ENCODE results near the gene LARGE1.

Gene LARGE1

GRCh38 chr22:33677536-33677935 is 242.7 kb downstream of the LARGE1 start:
- Histone ChIP-seq H3K4me3 (ENCODE audit: low read depth, low read length, poor library complexity, severe bottlenecking) (no peak overlapping the region), H3K9me2 (ENCODE audit: low read depth, low read length) (no peaks in the 10 kb centered on the region), H3F3A (ENCODE audit: insufficient read depth, low read length) (no peaks in the 10 kb centered on the region), H3K27me3 (ENCODE audit: insufficient read depth, low read length) (no peaks in the 10 kb centered on the region), H3K4me2 (ENCODE audit: low read length) (no peak overlapping the region), H3K9me3 (ENCODE audit: low read length) (no peaks in the 10 kb centered on the region), H2AFZ (ENCODE audit: low read length) (no peak overlapping the region), H3K9ac (ENCODE audit: low read length) (no peak overlapping the region), H3K36me3 (ENCODE audit: insufficient read depth, low read length) (no peaks in the 10 kb centered on the region), H3K4me1 (ENCODE audit: insufficient read depth, low read length, severe bottlenecking) (no peaks in the 10 kb centered on the region), H3K79me2 (ENCODE audit: insufficient read depth, low read length) (no peaks in the 10 kb centered on the region), H3K27ac (ENCODE audit: low read depth, low read length, poor library complexity, severe bottlenecking) (no peak overlapping the region), H4K20me1 (ENCODE audit: insufficient read depth, low read length) (no peaks in the 10 kb centered on the region)
- TF ChIP-seq CTCF (IDR thresholded peaks at IDR 0.05; ENCODE audit: low read length) (no peak), EZH2 (IDR thresholded peaks at IDR 0.05; ENCODE audit: borderline replicate concordance, low read length) (no peak)

GRCh38 chr22:33674357-33674756 is 245.9 kb downstream of the LARGE1 start:
- Histone ChIP-seq H3K27me3 (ENCODE audit: insufficient read depth, low read length) (no peaks in the 10 kb centered on the region), H3F3A (ENCODE audit: insufficient read depth, low read length) (no peaks in the 10 kb centered on the region), H3K9me3 (ENCODE audit: low read length) (no peaks in the 10 kb centered on the region), H3K9me2 (ENCODE audit: low read depth, low read length) (no peaks in the 10 kb centered on the region), H3K27ac (ENCODE audit: low read depth, low read length, poor library complexity, severe bottlenecking) (no peak overlapping the region), H3K4me2 (ENCODE audit: low read length) (no peak overlapping the region), H4K20me1 (ENCODE audit: insufficient read depth, low read length) (no peaks in the 10 kb centered on the region), H3K79me2 (ENCODE audit: insufficient read depth, low read length) (no peaks in the 10 kb centered on the region), H2AFZ (ENCODE audit: low read length) (no peak overlapping the region), H3K9ac (ENCODE audit: low read length) (no peak overlapping the region), H3K36me3 (ENCODE audit: insufficient read depth, low read length) (no peaks in the 10 kb centered on the region), H3K4me1 (ENCODE audit: insufficient read depth, low read length, severe bottlenecking) (no peaks in the 10 kb centered on the region), H3K4me3 (ENCODE audit: low read depth, low read length, poor library complexity, severe bottlenecking) (no peak overlapping the region)
- TF ChIP-seq EZH2 (IDR thresholded peaks at IDR 0.05; ENCODE audit: borderline replicate concordance, low read length): no peak
- TF ChIP-seq CTCF (IDR thresholded peaks at IDR 0.05; ENCODE audit: low read length): no peak

GRCh38 chr22:33669746-33670145 is 250.5 kb downstream of the LARGE1 start:
- no peak overlapping the region for H3K9ac ChIP-seq (ENCODE audit: low read length)
- no peak overlapping the region for H3K4me3 ChIP-seq (ENCODE audit: low read depth, low read length, poor library complexity, severe bottlenecking)
- no peaks in the 10 kb centered on the region for H4K20me1 ChIP-seq (ENCODE audit: insufficient read depth, low read length)
- TF ChIP-seq EZH2 (IDR thresholded peaks at IDR 0.05; ENCODE audit: borderline replicate concordance, low read length): no peak
- TF ChIP-seq CTCF (IDR thresholded peaks at IDR 0.05; ENCODE audit: low read length): no peak
- no peaks in the 10 kb centered on the region for H3K9me3 ChIP-seq (ENCODE audit: low read length)
- H3K36me3 ChIP-seq (ENCODE audit: insufficient read depth, low read length): no peaks in the 10 kb centered on the region
- H3K27ac ChIP-seq (ENCODE audit: low read depth, low read length, poor library complexity, severe bottlenecking): no peak overlapping the region
- no peaks in the 10 kb centered on the region for H3F3A ChIP-seq (ENCODE audit: insufficient read depth, low read length)
- no peaks in the 10 kb centered on the region for H3K27me3 ChIP-seq (ENCODE audit: insufficient read depth, low read length)
- no peak overlapping the region for H3K4me2 ChIP-seq (ENCODE audit: low read length)
- no peaks in the 10 kb centered on the region for H3K79me2 ChIP-seq (ENCODE audit: insufficient read depth, low read length)
- no peak overlapping the region for H2AFZ ChIP-seq (ENCODE audit: low read length)
- H3K4me1 ChIP-seq (ENCODE audit: insufficient read depth, low read length, severe bottlenecking): no peaks in the 10 kb centered on the region
- H3K9me2 ChIP-seq (ENCODE audit: low read depth, low read length): no peaks in the 10 kb centered on the region
